Measurements from ENCODE around the gene KDM4D.
A peak's percentile ranks its signal among the peaks of the same experiment; 100 is the strongest.
"Not testable (repeated sequence)": the region's sequence is repeated elsewhere in the genome, so short reads cannot be mapped to it uniquely, and the experiment has no call there.

Gene KDM4D

GRCh38 chr11:94928117-94928990 is 45.2 kb upstream of the KDM4D start:
- no peak for DNase-seq (ENCODE audit: low read depth)
- no peak for TF ChIP-seq CTCF (IDR thresholded peaks at IDR 0.05; ENCODE audit: insufficient read depth, low read depth, low read length, missing control alignments)
- no peak overlapping the region for H3K4me3 ChIP-seq (ENCODE audit: low read length)

- not testable (repeated sequence) for DNase-seq (ENCODE audit: low read depth); H3K4me3 ChIP-seq (ENCODE audit: low read length)
These were observed 41.4 kb upstream of the KDM4D start for GRCh38 chr11:94932072-94932471.

GRCh38 chr11:94932503-94932902 is 41.0 kb upstream of the KDM4D start:
- H3K4me3 ChIP-seq (ENCODE audit: low read length): no peak overlapping the region
- DNase-seq (ENCODE audit: low read depth): no peak
- TF ChIP-seq CTCF (IDR thresholded peaks at IDR 0.05; ENCODE audit: insufficient read depth, low read depth, low read length, missing control alignments): no peak

- H3K4me3 ChIP-seq (ENCODE audit: low read length): no peak overlapping the region
- TF ChIP-seq CTCF (IDR thresholded peaks at IDR 0.05; ENCODE audit: insufficient read depth, low read depth, low read length, missing control alignments): no peak
- DNase-seq (ENCODE audit: low read depth): peak; percentile 9
These were observed 40.0 kb upstream of the KDM4D start for GRCh38 chr11:94933223-94934130.

GRCh38 chr11:94934362-94934761 is 39.1 kb upstream of the KDM4D start:
- DNase-seq (ENCODE audit: low read depth): peak; percentile 10
- no peak overlapping the region for H3K4me3 ChIP-seq (ENCODE audit: low read length)
- no peak for TF ChIP-seq CTCF (IDR thresholded peaks at IDR 0.05; ENCODE audit: insufficient read depth, low read depth, low read length, missing control alignments)

GRCh38 chr11:94934846-94935245 is 38.7 kb upstream of the KDM4D start:
- DNase-seq (ENCODE audit: low read depth): no peak

More at GRCh38 chr11:94934846-94935245, 38.7 kb upstream of the KDM4D start:
- H3K4me3 ChIP-seq (ENCODE audit: low read length): no peak overlapping the region
- TF ChIP-seq CTCF (IDR thresholded peaks at IDR 0.05; ENCODE audit: insufficient read depth, low read depth, low read length, missing control alignments): no peak
